A673 (cell line): ENCODE results near the gene KIF22. TPM values are rescaled to one million over a fixed set of nuclear protein-coding genes. Genes with fewer than 3 reads are reported as not detected.
"Not testable (repeated sequence)": the region's sequence is repeated elsewhere in the genome, so short reads cannot be mapped to it uniquely, and the experiment has no call there.

Experiments used
- BruUV-seq: library from RNA; stranded (reverse); fragments of 400-500 nt; replicated peaks from 2 replicates; lab custom pipeline; 2021; lab: Mats Ljungman, UMichigan
- CTCF ChIA-PET: fragments of 300-600 bp; sonication (Branson Sonifier 250); formaldehyde crosslinking; loops from one replicate; lab custom pipeline; 2022; ENCODE audit warnings: antibody characterized with exemption; lab: Charles Lee
- POLR2A ChIA-PET: fragments of 300-600 bp; sonication (Branson Sonifier 250); formaldehyde crosslinking; loops from one replicate; lab custom pipeline; 2022; ENCODE audit warnings: antibody characterized with exemption; ENCODE audit not compliant: low non-redundant PET; lab: Charles Lee
- DNase-seq: peaks from one replicate; pipeline ENCODE4 v3.0.0-alpha.2; 2015; ENCODE audit warnings: low spot score
- H3K27ac ChIP-seq: fragments of 200-600 bp; sonication (generic); 2 replicates; pipeline ENCODE4 v1.5.1; 2016; ENCODE audit warnings: mixed run types, low read depth, mild to moderate bottlenecking, mixed read lengths, antibody characterized with exemption, low read length; ENCODE audit not compliant: poor library complexity, severe bottlenecking
- H3K27me3 ChIP-seq: fragments of 200-600 bp; sonication (generic); replicated peaks from 2 replicates; pipeline ENCODE4 v1.6.1; 2017; ENCODE audit warnings: mixed run types, low read depth, mild to moderate bottlenecking, mixed read lengths, antibody characterized with exemption, low read length; ENCODE audit not compliant: insufficient read depth, poor library complexity
- H3K36me3 ChIP-seq: fragments of 200-600 bp; sonication (generic); 2 replicates; pipeline ENCODE4 v1.6.1; 2016; ENCODE audit warnings: mixed run types, mild to moderate bottlenecking, mixed read lengths, antibody characterized with exemption, low read length; ENCODE audit not compliant: insufficient read depth, poor library complexity, severe bottlenecking
- H3K4me1 ChIP-seq: fragments of 200-600 bp; sonication (generic); 2 replicates; pipeline ENCODE4 v1.6.1; 2017; ENCODE audit warnings: mixed run types, mild to moderate bottlenecking, mixed read lengths, antibody characterized with exemption, low read length; ENCODE audit not compliant: insufficient read depth, poor library complexity, severe bottlenecking
- H3K4me3 ChIP-seq: fragments of 200-600 bp; sonication (generic); 2 replicates; pipeline ENCODE4 v1.5.1; 2016; ENCODE audit warnings: low read depth, mixed run types, mild to moderate bottlenecking, mixed read lengths, low read length; ENCODE audit not compliant: poor library complexity, severe bottlenecking
- H3K9me3 ChIP-seq: fragments of 200-600 bp; sonication (generic); 2 replicates; pipeline ENCODE4 v1.6.1; 2016; ENCODE audit warnings: mixed run types, low read depth, mild to moderate bottlenecking, mixed read lengths, antibody characterized with exemption, low read length; ENCODE audit not compliant: poor library complexity, severe bottlenecking
- EZH2 ChIP-seq: fragments of 200-600 bp; sonication (generic); IDR thresholded peaks from 2 replicates; pipeline ENCODE4 v1.6.1; 2017; ENCODE audit warnings: borderline replicate concordance, low read depth, mild to moderate bottlenecking, mixed read lengths, antibody characterized with exemption, low read length; ENCODE audit not compliant: poor library complexity, severe bottlenecking
- intact Hi-C: fragments of 100-400 bp; cut with micrococcal nuclease; formaldehyde crosslinking; loops from one replicate; pipeline ENCODE4 v1.10.0; 2022; ENCODE audit not compliant: unreplicated experiment
- total RNA-seq: library from RNA; stranded (reverse); gene quantifications from 2 replicates; pipeline ENCODE4 v1.2.3, GENCODE V29; 2021
- TF ChIP-seq, protein P1 (sequence below): fragments of 300-800, 200-600 bp; sonication (generic); conservative IDR thresholded peaks from 2 replicates; pipeline ENCODE4 v1.5.1; 2017; ENCODE audit warnings: low read depth, mild to moderate bottlenecking, antibody characterized with exemption, low read length, moderate library complexity, mixed read lengths

Gene KIF22
- total RNA-seq, 1 experiment from 2014 or later = 171 TPM

DNA sequence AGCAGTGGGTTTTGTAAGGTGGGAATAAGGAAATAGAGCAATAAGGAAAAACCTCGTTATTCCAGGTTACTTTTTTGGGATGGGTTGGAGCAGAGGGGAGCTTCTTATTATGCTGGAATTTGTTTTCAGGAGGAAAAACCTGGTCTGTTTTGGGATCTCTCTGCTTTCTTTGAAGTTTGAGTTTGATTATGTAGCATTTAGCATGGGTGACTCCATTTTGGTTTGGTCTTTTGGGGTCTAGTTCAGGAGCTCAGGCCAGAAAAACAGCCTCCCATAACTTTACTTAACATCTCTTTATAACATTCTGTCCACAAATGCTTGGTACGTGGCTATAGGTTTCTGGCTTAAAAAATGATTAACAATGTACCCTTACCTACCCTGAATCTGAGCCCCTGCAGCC lies 21.0 kb upstream of the KIF22 start:
- no TSS peak for BruUV-seq
- DNase-seq = no peak
- Histone ChIP-seq H3K4me1 (no peaks in the 10 kb centered on the region), H3K27ac (no peak overlapping the region), H3K4me3 (no peak overlapping the region), H3K27me3 (no peaks in the 10 kb centered on the region), H3K9me3 (no peaks in the 10 kb centered on the region), H3K36me3 (no peaks in the 10 kb centered on the region)
- ChIA-PET POLR2A (no interaction called here), CTCF (interaction anchor here (1.0 kb wide), 1 partner anchor 414 kb away, joined by 3 read pairs; the partner anchor contains the start of gene CORO1A)
- TF ChIP-seq, protein P1, sequence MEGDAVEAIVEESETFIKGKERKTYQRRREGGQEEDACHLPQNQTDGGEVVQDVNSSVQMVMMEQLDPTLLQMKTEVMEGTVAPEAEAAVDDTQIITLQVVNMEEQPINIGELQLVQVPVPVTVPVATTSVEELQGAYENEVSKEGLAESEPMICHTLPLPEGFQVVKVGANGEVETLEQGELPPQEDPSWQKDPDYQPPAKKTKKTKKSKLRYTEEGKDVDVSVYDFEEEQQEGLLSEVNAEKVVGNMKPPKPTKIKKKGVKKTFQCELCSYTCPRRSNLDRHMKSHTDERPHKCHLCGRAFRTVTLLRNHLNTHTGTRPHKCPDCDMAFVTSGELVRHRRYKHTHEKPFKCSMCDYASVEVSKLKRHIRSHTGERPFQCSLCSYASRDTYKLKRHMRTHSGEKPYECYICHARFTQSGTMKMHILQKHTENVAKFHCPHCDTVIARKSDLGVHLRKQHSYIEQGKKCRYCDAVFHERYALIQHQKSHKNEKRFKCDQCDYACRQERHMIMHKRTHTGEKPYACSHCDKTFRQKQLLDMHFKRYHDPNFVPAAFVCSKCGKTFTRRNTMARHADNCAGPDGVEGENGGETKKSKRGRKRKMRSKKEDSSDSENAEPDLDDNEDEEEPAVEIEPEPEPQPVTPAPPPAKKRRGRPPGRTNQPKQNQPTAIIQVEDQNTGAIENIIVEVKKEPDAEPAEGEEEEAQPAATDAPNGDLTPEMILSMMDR = no peak
- no peak for TF ChIP-seq EZH2
- intact Hi-C loops = no loop called here

DNA sequence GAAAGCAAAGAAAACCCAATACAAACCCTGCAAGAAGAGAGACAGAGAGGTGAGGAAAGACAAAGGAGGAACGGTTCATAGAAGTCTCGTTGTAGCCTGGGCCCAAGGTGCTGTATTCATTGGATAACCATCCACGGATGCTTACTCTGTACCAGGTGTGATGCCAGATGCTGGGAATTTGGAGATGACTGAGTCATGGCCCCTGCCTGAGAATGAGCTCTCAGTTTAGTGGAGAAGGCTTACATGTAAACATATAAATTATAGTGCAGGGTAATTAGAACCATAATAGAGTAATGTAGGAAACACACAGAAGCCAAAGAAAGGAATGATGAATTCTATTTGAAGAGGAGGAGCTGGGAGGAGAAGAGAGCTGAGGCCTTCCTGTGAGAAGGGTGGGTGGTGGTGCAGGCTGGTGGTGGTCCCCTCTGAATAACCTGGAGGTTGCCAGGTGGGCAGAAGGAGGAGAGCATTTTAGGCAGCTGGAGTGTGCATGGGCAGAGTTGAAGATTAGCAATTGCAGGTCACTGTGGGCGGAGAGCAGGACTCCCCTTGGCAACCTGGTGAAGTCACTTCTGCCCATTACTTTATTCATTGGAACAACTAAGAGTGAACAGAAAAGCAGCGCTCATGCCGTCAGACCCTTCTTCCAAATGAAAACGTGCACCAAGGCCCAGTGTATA lies 20.2 kb upstream of the KIF22 start:
- no peak overlapping the region for H3K4me3 ChIP-seq
- ChIA-PET CTCF (interaction anchor here (1.0 kb wide), 1 partner anchor 413 kb away, joined by 3 read pairs; the partner anchor contains the start of gene CORO1A), POLR2A (no interaction called here)
- no TSS peak for BruUV-seq
- no peaks in the 10 kb centered on the region for H3K4me1 ChIP-seq
- H3K27ac ChIP-seq = no peak overlapping the region
- intact Hi-C loops = no loop called here
- H3K9me3 ChIP-seq = no peaks in the 10 kb centered on the region
- no peaks in the 10 kb centered on the region for H3K36me3 ChIP-seq
- DNase-seq = no peak
- no peaks in the 10 kb centered on the region for H3K27me3 ChIP-seq
- no peak for TF ChIP-seq EZH2
- TF ChIP-seq, protein P1 = no peak

DNA sequence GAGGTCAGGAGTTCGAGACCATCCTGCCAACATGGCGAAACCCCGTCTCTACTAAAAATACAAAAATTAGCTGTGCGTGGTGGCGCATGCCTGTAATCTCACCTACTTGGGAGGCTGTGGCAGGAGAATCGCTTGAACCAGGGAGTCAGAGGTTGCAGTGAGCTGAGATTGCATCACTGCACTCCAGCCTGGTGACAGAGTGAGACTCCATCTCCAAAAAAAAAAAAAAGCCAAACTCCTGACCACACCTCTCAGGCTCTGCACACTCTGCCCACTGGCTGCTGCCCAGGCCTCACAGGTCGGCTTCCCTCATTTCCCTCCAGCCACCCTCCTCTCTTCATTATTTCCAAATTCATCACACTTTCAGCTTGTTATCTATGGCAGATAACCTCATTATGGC lies 18.2 kb upstream of the KIF22 start:
- POLR2A ChIA-PET, BruUV-seq, CTCF ChIA-PET, H3K27me3 ChIP-seq, H3K4me3 ChIP-seq, DNase-seq, H3K9me3 ChIP-seq, H3K36me3 ChIP-seq, H3K4me1 ChIP-seq, H3K27ac ChIP-seq, intact Hi-C loops: not testable (repeated sequence)

DNA sequence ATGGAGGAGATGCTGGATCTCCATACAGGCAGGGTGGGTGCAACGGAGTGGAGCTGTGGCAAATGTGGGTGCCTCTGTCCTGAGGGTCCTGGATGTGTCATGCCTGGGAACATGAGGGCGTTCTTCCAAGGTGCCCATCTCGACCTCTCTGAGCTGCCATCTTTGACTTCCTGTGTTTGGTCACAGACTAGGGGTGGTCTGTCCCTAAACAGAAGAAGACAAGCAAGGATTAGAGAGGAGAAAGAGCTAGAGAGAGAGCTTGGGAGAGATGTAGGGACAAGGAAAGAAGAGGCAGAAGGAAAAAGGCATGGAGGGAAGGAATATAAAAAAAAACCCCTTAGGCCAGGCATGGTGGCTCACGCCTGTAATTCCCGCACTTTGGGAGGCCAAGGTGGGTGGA lies 15.8 kb upstream of the KIF22 start:
- BruUV-seq = no TSS peak
- ChIA-PET POLR2A (no interaction called here), CTCF (no interaction called here)
- intact Hi-C loops = no loop called here
- H3K27me3 ChIP-seq = no peaks in the 10 kb centered on the region
- H3K9me3 ChIP-seq = no peaks in the 10 kb centered on the region
- no peak overlapping the region for H3K4me3 ChIP-seq
- H3K4me1 ChIP-seq = no peaks in the 10 kb centered on the region
- DNase-seq = no peak
- H3K36me3 ChIP-seq = no peaks in the 10 kb centered on the region
- no peak overlapping the region for H3K27ac ChIP-seq
- TF ChIP-seq EZH2 = no peak
- TF ChIP-seq, protein P1 = no peak
